A549 (cell line): ENCODE results near the gene GATA2.

Experiments used
- CHD2 ChIP-seq: fragments of 150-350 bp; IDR thresholded peaks from 2 replicates; pipeline ENCODE4 v1.6.1; 2014; ENCODE audit warnings: low read length; ENCODE audit not compliant: partially characterized antibody
- CHD4 ChIP-seq: fragments of 200-600 bp; sonication (generic); IDR thresholded peaks from 2 replicates; pipeline ENCODE4 v1.6.1; 2016; ENCODE audit warnings: antibody characterized with exemption, mild to moderate bottlenecking, borderline replicate concordance
- EP300 ChIP-seq, 2 experiments: fragments of >200 bp; sonication (Bioruptor Twin); formaldehyde crosslinking; IDR thresholded peaks; 2 replicates in 1 of 2; 3 replicates in 1 of 2; pipeline ENCODE4 v1.6.1; 2016 to 2017
- HDAC2 ChIP-seq: fragments of 200-600 bp; sonication (generic); IDR thresholded peaks from 2 replicates; pipeline ENCODE4 v1.6.1; 2016
- JUN ChIP-seq, 2 experiments: fragments of >200 bp; sonication (Bioruptor Twin); formaldehyde crosslinking; IDR thresholded peaks; 2 replicates in 1 of 2; 3 replicates in 1 of 2; pipeline ENCODE4 v1.6.1; 2016 to 2017
- MAX ChIP-seq: IDR thresholded peaks from 2 replicates; pipeline ENCODE4 v1.6.1; 2012
- POLR2A ChIP-seq: IDR thresholded peaks from 2 replicates; pipeline ENCODE4 v1.6.1; 2012; ENCODE audit warnings: mild to moderate bottlenecking, low read length
- RAD21 ChIP-seq, 2 experiments: fragments of >200 bp in 1 of 2; sonication (Bioruptor Twin) in 1 of 2; formaldehyde crosslinking in 1 of 2; IDR thresholded peaks in 1 of 2; conservative IDR thresholded peaks in 1 of 2; 2 replicates in 1 of 2; 3 replicates in 1 of 2; pipeline ENCODE4 v1.6.1; 2012 to 2018; ENCODE audit warnings: inconsistent platforms in 1 of 2
- REST ChIP-seq: fragments of 200-600 bp; sonication (generic); IDR thresholded peaks from 2 replicates; pipeline ENCODE4 v1.6.1; 2016; ENCODE audit warnings: antibody characterized with exemption, mild to moderate bottlenecking, moderate library complexity
- RFX5 ChIP-seq: fragments of 450-650 bp; IDR thresholded peaks from 2 replicates; pipeline ENCODE4 v1.7.1; 2014; ENCODE audit warnings: antibody characterized with exemption, mild to moderate bottlenecking, moderate library complexity
- TF ChIP-seq, protein P1 (sequence below): fragments of >200 bp; sonication (Bioruptor Twin); formaldehyde crosslinking; IDR thresholded peaks from 3 replicates; pipeline ENCODE4 v1.5.1; 2016
- TF ChIP-seq, protein P2 (sequence below): fragments of >200 bp; sonication (Bioruptor Twin); formaldehyde crosslinking; IDR thresholded peaks from 2 replicates; pipeline ENCODE4 v1.6.1; 2016
- TF ChIP-seq, protein P3 (sequence below): IDR thresholded peaks from 2 replicates; pipeline ENCODE4 v1.6.1; 2012

DNA sequence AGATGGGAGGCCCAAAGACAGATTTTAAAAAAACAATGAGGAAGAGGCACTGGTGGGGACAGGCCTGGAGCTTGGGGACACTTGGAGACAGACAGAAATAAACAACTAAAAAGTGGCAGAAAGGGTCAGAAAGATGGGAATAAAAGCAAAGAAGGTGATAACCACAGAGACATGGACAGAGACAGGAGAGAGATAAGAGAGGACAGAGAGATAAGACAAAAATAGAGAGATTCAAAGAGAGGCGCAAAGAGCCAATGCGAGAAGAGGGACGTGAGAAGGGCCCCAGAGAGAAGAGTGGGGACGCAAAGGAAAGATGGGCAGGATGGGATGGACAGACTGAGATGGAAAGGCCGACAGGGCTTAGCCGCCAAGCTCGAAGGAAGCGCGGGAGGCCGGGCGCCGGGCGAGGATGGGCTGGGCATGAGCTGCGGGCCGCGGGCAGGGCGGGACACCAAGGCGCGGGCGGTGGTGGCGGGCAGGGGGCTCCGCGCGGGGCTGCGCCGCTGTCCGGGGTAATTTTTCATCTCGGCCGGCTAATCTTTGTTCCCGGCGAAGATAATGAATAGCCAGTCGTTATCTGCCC, 3.1 kb upstream of the GATA2 start:
- TF ChIP-seq, protein P1, sequence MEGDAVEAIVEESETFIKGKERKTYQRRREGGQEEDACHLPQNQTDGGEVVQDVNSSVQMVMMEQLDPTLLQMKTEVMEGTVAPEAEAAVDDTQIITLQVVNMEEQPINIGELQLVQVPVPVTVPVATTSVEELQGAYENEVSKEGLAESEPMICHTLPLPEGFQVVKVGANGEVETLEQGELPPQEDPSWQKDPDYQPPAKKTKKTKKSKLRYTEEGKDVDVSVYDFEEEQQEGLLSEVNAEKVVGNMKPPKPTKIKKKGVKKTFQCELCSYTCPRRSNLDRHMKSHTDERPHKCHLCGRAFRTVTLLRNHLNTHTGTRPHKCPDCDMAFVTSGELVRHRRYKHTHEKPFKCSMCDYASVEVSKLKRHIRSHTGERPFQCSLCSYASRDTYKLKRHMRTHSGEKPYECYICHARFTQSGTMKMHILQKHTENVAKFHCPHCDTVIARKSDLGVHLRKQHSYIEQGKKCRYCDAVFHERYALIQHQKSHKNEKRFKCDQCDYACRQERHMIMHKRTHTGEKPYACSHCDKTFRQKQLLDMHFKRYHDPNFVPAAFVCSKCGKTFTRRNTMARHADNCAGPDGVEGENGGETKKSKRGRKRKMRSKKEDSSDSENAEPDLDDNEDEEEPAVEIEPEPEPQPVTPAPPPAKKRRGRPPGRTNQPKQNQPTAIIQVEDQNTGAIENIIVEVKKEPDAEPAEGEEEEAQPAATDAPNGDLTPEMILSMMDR: no peak
- no peak for TF ChIP-seq CHD2
- no peak for TF ChIP-seq HDAC2
- TF ChIP-seq RAD21 (conservative IDR thresholded peaks at IDR 0.05 in 1 of 2, IDR thresholded peaks at IDR 0.05 in 1 of 2): no peak
- no peak for TF ChIP-seq MAX
- TF ChIP-seq REST: no peak
- TF ChIP-seq, protein P2, sequence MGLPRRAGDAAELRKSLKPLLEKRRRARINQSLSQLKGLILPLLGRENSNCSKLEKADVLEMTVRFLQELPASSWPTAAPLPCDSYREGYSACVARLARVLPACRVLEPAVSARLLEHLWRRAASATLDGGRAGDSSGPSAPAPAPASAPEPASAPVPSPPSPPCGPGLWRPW: no peak
- TF ChIP-seq RFX5: no peak
- TF ChIP-seq JUN (IDR thresholded peaks at IDR 0.05): no peak
- no peak for TF ChIP-seq CHD4
- no peak for TF ChIP-seq POLR2A
- TF ChIP-seq, protein P3, sequence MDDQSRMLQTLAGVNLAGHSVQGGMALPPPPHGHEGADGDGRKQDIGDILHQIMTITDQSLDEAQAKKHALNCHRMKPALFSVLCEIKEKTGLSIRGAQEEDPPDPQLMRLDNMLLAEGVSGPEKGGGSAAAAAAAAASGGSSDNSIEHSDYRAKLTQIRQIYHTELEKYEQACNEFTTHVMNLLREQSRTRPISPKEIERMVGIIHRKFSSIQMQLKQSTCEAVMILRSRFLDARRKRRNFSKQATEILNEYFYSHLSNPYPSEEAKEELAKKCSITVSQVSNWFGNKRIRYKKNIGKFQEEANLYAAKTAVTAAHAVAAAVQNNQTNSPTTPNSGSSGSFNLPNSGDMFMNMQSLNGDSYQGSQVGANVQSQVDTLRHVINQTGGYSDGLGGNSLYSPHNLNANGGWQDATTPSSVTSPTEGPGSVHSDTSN: no peak
- no peak for TF ChIP-seq EP300 (IDR thresholded peaks at IDR 0.05)
